Tongue (tissue), 2 donors: Measurements from ENCODE around the gene ITPRIPL2. TPM values are rescaled to one million over a fixed set of nuclear protein-coding genes. Genes with fewer than 3 reads are reported as not detected.

Source experiments
- DNase-seq: peaks from one replicate; pipeline ENCODE4 v3.0.0-alpha.2; 2015
- total RNA-seq: library from RNA; depleted of rRNA; stranded (reverse); fragments of >200 nt; gene quantifications from one replicate; pipeline ENCODE4 v1.2.3, GENCODE V29; 2014

ITPRIPL2 gene
- total RNA-seq, 1 donor from 2014 or later: 41.9 TPM

DNA sequence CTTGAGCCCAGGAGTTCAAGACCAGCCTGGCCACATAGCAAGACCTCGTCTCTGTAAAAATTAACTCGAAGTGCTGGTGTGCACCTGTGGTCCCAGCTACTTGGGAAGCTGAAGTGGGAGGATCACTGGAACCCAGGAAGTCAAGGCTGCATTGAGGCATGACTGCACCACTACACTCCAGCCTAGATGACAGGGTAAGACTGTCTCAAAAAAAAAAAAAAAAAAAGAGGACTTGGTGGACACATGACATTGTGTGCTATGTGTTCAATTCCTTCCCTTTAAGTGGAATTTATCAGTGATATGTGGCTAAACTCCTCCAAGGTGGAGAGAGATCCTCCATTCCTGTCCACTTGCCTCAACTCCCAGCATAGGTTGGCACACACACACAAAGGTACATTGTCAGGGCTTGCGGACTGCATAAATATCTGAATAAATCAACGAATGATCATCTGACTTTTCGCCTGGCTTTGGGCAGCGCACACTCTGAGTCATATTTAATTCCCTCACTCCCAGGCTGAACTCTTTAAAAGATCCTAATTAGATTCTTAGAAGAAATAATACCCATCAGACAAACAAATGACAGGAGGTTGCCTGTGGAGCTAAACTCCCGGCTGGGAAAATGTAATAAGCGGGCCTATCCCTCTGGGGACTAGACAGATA, 29.3 kb downstream of the ITPRIPL2 start:
- no peak for DNase-seq

DNA sequence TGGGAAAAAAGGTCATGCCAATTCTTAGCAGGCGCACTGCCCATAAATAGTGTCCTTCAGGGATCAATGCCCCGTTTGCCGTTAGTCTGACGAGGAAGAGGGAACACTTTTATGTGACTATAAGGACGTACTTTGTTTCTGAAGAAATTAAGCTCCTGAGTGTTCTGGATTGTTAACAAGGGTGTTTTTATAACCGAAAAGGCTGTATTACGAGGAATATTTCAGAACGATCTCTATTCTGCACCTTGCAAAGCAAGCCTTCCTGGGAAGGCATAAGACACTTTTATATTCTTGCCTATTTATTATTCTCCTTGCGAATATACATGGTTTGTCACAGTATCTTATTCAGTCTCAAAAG, 29.8 kb downstream of the ITPRIPL2 start:
- no peak for DNase-seq

DNA sequence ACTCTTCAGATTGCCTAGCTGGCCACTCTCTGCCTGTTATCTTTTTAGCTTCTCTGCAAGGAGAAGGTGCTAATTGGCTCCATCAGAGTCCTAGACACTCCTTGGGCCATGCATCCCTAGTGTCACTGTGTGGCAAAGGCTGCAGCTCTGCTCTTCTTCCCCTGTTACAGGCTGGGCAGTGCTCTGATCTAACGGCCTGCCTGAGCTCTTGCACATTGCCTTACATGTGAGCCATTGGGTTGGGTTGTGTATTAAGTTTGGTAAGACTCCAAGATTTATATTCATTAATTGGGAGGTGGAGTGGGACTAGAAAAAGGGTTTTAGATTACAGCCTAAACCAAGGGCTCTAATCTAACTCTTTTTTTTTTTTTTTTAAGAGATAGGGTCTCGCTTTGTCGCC, 31.2 kb downstream of the ITPRIPL2 start:
- no peak for DNase-seq

DNA sequence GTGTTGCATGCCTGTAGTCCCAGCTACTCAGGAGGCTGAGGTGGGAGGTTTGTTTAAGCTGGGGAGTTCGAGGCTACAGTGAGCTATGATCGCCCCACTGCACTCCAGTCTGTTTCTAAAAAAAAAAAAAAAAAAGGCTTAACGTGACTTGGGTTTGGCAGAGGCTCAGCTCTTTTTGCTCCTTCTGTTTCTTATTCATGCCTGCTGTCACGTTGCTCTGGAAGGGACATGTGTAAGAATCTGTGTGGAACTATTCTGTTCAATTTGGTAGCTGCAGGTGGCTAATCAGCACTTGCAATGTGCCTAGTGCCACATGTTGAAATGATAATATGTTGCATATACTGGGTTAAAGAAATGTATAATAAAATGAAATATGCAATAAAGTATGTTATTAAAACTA, 33.4 kb downstream of the ITPRIPL2 start:
- no peak for DNase-seq

DNA sequence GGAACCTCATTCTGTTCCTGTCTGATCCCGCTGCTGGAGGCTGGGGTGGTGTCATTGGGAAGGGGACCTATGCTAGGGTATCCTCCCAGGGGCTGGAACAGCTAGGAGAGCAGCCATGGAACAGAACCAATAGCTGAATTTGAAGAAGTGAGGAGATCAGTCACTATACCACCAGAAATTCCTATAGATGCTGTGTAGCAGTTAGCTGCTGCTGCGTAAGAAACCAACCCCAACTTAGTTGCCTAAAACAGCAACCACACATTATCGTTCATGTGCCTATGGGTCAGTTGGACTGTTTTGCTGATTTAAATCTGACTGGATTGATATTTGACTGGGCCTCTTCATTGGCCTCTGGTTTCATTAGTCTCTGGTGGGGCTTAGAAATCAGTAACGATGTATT, 33.9 kb downstream of the ITPRIPL2 start:
- no peak for DNase-seq

DNA sequence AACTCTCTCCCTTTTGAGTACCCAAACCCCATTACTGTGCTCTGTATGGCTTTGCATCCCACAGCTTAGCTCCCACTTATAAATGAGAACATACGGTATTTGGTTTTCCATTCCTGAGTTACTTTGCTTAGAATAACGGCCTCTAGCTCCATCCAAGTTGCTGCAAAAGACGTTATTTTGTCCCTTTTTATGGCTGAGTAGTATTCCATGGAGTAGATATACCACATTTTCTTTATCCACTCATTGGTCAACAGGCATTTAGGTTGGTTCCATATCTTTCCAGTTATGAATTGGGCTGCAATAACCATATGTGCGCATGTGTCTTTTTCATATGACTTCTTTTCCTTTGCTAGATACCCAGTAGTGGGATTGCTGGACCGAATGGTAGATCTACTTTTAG, 34.4 kb downstream of the ITPRIPL2 start:
- no peak for DNase-seq

DNA sequence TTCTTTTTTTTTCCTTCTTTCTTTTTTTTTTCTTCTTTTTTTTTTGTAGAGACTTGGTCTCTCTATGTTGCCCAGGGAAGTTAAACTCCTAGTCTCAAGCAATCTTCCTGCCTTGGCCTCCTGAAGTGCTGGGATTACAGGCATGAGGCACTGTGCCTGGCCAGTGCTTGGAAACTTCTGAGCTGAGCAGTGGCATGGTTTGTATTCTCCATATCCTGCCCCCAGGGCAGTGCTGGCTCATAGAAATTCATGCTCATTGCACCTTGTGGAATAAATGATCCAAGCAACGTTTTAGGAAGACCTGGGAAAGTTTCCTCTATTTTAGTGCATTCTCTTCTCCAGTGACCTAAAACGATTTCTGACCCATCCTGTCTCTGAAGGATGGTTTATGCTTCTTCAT, 37.5 kb downstream of the ITPRIPL2 start:
- DNase-seq: no peak

DNA sequence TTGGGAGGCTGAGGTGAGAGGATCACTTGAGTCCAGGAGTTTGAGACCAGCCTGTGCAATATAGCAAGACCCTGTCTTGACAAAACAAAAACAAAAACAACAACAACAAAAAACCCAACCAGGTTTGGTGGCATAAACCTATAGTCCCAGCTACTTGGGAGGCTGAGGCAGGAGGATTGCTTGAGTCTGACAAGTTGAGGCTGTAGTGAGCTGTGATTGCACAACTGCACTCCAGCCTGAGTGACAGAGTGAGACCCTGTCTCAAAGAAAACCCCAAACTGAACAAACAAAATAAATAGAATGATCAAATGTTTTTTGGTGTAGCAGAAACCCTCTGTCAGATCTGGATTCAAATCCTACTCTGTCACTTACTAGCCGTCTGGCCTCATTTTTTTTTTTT, 38.3 kb downstream of the ITPRIPL2 start:
- no peak for DNase-seq

DNA sequence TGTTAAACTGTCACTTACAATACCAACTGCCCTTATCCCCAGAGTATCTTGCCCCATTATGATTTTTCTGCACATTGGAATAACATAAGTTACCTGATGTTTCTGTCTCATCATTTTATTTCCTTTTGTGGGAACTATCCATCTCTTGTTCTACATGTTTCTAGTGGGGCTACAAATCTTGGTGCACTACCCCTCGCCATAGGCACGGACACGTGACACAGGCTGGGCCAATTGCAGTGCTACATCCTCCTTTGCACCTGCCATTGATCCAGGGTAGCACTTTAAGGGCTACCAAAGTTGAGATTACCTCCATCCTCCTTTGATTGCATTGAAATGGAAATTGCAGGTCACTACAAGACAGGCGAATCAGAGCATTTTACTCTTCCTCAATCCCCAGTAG, 40.1 kb downstream of the ITPRIPL2 start:
- DNase-seq: no peak

DNA sequence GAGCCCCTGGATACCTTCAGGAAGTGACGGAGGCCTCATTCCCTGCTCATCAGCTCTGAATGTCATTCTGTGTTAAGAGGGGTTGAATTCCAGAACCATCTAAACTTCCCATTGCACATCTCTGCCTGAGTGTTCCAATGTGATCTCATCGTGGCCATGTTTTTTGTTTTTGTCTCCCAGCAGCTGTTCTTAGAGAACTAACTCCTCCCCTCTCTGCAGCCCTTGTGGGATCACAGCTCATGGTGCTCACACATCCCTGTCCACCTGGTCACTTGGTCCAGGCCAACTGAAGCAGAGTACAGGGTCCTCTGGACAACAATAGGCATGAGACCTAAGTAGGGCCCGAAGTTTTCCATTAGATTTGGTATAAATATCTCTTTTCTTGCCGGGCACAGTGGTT, 48.3 kb downstream of the ITPRIPL2 start:
- no peak for DNase-seq

DNA sequence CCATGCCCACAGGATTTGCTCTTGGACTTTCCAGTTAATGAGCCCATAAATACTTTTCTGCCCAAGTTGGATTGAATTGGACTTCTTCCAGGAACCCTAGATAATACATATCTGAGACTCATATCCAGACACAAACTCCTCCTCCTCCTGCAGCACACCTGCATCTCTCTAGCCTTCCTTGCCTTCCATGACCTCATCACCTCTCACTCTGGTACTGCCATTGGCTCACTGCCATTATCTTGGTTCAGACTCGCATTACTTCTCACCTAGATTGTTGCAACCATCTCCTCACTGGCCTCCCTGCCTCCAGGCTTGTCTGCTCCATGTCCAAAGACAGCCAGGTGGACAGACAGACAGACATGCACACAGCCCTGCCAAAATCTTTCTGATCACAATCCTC, 49.5 kb downstream of the ITPRIPL2 start:
- no peak for DNase-seq

DNA sequence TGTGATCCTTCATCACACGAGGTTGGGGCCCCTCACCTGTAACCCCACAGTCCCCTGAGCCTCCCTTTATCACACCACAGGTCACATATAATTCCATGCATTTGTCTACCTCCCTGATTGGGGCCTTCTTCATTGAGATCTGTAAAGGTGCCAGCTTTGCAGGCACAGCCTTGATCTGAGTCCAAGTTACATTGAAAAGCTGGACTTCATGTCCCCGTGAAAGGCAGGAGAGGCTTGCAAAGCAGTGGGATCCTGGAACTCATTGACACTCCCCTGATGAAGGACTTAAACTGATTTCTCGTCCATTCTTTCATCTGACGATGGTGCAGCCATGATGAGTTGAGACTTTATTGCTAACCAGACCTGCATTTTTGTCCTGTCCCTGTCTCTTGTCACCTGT, 50.5 kb downstream of the ITPRIPL2 start:
- no peak for DNase-seq

DNA sequence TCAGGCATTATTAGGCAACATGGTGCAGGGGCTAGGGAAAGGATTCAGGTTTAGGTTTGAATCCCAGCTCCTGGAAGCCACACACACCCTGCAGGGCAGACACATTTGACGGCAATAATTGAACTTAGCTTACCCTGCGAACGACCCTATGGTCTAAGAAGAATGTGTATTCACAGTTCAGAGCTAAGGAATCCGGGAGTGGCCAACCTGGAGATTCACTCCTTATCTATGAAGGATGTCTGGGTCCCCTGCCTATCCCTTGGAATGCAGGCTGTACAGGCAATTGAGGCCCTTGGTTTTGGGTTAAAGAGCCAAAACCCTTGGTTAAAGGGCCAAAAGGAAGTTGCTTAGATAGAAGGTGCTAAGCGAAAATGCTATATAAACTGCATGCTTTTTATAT, 51.3 kb downstream of the ITPRIPL2 start:
- no peak for DNase-seq

DNA sequence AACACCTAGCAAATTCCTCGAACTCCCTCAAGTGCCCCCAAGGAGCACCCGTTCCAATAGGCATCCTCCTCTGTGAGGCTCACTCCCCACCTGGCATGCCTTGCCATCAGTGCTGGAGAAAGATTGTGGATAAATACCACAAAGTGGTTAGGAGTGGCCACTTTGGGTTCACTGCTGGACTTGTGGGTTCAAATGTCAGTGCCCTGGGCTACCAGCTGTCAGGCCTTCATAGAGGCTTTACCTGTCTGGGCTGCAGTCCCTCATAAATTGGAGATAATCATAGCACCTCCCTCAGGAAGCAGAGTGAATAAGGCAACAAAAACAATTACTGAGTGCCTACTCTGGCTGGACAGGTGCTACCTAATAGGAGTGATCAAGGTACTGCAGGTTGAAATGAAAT, 52.7 kb downstream of the ITPRIPL2 start:
- DNase-seq: no peak

DNA sequence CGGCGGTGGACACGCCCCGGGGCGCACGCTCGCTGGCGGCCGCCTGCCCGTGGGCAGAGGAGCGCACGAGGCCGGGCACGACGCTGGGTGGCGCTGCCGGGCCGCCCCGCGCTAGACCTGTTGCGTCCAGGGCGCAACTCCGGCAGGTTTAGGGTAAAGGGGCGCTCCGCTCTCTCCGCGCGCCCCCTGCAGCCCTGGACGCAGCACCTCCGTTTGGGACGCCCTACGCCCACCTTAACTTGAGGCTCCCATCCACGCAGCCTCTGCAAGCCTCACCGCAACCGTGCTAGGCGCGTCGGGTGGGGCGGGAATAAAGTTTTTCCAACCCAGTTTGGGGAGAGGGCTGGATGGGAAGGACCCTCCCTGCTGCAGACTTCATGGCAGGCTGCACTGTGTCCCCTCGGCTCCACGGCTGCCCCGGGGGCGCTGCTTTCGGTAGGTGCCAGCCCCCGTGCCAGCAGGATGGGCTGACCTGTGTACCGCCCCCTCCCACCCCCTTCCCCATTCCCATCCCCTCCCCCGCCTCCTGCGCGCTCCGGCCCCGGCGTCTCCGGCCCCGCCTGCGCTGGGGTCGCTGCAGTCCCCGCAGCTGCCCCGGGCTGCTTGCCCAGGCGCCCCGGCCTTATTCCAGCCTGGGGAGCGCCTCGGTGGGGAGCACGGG, 54.1 kb downstream of the ITPRIPL2 start, which contains the start of gene SYT17:
TSS of gene SYT17 (plus strand) at position 531 of the 661 bp plus-strand sequence. CDS start 407 bp downstream, outside the sequence.
- DNase-seq: peak; percentile 80

DNA sequence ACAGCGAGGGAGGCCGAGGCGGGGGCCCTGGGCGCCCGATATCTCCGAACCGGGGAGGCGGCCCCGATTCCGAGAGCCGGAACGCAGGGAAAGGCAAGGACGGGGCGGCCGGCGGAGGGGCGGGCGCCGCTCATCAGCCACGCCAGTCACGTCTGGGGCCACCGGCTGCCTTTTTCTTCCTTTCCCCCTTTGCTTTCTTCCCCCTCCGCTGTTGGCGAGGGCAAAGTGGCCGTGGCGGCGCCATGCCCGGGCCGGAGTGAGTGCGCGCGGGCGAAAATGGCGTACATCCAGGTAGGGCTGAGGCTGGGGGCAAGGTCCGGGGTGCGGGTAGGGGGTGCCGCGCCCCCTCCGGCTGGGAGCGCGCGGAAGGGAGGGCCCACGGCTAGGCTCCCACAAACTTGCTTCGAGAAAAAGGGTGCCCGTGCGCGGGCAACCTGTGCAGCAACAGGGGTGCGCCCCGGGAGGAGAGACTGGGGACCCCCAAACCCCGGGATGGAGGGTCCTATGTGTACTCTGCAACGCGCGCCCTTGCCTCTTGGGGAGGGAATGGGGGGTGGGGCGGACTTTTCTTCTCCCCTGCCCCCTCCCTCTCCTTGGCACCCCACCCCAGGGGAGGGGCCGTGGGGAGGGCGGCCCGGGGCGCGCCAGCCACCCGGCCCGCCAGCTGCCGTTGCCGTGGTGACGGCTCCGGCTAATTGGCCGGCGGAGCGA, 54.8 kb downstream of the ITPRIPL2 start:
- DNase-seq: peak; percentile 74

DNA sequence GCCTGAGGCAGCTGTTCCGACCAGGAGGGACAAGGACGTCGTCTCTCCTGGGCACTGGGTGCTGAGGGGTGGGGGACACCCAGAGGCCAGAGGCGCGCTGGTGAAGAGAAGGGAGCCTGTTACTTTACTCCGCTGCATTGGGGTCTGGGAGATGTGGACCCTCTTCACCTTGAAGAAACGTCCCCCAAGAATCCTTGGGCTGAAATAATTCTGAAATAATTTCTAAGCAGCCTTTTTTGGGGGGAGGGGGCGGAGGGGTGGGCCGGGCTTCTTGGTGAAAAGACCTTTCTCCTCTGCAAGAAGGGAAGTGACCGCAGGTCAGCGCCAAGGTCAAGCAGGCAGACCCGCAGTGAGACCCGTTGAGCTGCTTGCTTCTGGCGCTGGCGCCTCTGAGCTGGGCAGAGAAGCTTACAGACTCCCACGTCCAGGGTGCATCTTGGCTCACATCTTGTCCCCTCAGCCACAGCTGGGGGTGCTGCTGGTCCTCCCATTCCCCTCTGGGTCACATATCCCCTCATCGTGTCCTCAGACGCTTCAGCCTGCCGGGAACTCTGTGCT, 55.4 kb downstream of the ITPRIPL2 start:
- no peak for DNase-seq

DNA sequence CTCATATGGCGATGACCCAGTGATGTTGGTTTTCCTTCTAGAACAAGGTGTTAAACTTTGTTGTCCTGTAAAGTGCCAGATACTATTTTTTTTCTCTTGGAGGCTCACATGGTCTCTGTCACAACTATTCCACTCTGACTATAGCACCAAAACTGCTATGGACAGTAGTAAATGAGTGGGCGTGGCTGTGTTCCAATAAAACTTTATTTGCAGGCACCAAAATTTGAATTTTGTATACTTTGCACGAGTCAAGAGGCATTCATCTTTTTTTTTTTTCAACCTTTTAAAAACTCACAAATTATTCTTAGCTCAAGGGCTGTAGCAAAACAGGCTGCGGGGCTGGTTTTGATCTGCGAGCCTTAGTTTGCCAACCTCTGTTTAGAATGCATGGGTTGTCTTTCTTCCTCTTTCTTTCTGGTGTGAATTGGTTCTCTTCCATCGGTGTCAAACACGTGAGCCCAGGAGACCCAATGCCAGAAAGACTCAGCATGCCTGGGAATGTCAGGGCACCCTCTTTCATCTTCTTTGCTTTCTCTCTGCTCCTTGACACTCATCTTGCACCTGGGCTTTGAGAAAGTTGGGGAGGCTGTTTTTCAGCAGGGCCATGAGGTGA, 56.4 kb downstream of the ITPRIPL2 start:
- no peak for DNase-seq
